ENCODE data around the gene FKBP2.

The FKBP2 gene

DNA sequence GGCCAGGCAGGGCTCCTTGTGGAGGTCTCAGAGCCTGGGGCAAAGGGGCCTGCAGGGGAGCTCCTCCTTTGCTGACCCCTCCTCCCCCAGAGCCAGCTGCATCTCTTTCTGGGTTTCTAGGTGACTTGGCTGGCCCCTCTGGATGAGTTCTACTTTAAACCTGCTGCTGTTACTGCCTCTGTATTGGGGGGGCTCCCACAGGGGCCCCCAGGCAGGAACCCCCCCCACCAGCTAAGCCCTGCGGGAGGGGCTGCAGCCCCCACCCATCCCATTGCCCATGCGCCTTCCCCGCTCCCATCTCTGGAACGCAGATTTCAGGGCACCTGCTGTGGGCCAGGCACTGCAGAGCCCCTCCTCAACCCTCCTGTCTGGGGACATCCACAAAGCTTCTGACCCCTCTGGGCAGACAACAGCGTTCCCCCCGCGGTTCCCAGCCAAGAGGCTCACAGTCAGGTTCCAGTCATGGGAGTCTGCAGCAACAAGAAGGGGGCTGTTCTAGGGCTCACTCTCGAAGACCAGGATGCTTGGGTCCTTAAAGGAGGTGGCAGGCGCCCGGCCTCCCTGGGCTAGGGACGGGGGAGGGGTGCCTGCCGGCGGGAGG is 9.6 kb downstream of the FKBP2 start:
- DNase-seq = no peak

DNA sequence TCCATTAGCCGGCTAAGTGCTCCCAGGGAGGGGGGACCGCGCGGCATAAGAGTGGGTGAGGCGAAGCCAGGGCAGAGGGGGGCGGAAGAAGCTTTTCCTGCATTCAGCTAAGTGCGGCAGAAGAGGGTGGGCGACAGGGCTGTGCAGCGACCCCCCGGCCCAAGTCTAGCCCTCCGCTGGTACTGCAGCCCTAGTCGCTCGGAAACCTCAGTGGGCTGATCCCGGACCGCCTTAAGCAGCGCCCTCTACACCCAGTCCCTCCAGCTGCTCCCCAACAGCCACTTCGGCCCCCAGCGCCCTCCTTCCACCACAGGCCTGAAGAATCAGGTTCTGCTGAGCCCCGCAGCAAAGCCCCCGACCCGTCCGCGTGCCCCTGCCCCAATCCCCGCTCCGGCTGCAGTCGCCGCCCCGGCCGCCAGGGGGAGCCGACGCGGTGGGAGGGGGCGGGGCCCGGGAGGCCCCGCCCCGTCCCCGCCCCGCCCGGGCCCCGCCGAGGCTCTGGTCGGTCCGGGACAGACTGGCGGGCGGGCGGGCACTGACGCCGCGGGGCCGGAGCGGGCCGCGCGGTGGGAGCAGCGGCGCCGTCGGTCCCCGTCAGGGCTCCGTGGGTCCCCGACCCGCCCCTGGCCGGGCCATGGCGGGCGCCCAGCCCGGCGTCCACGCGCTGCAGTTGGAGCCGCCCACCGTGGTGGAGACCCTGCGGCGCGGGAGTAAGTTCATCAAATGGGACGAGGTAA is 10.3 kb downstream of the FKBP2 start, which contains the start of gene PLCB3:
Gene PLCB3 (plus strand): TSS at position 515 of the 737 bp plus-strand sequence. CDS start 120 bp downstream, at position 635.
- DNase-seq = peak; percentile 48

DNA sequence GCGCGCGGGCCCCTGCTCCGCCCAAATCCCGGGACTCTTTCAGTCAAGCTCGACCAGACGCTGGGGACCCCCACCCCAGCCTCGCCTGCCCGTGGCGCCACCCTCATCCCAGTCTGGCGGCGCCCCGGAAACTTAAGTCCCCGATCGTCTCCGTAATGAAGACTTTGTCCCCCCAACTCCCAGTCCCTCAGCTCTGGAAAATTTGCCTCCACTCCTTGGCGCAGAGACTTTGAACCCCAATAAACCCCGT is 10.8 kb downstream of the FKBP2 start:
- DNase-seq = no peak

DNA sequence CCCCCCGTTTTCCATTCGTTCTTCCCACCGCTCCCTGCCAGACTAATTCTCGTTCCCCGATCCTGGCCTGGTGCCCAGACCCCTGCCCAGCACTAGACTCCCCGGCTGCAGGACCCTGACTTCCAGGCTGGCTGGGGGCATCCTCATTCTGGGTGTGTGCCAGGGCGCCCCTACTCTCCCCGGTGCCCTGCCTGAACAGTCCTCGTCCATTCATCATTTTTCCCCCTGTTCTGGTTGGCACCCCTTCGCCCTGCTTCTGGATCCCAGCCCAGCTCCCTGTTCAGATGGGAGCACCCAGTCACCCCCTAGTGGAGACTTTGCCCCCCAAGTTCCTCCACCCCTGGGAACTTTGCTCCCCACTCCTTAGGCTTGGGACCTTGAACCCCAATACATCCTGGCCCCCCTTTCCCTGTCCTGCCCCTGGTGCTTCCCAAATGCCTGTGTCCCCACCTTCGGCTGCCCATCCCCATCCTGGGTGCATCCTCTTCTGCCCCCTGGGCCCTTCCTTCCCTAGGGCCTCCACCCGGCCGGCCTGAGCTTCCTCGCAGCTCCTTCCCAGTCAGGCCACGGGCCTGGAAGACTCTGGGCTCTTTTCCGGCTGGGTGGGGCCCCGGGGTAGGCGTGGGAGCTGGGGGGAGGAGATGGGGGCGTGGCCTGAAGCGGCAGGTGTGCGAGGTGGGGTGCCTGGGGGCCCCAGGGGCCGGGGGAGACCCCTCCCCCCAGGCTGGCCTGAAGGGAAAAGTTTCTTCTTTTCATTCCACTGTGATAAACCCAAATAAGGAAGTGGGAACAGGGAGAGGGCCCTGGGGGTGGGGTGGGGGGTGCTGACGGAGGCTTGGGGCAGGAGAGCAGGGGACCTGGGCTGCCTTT is 11.3 kb downstream of the FKBP2 start:
- peak; percentile 55 for DNase-seq

DNA sequence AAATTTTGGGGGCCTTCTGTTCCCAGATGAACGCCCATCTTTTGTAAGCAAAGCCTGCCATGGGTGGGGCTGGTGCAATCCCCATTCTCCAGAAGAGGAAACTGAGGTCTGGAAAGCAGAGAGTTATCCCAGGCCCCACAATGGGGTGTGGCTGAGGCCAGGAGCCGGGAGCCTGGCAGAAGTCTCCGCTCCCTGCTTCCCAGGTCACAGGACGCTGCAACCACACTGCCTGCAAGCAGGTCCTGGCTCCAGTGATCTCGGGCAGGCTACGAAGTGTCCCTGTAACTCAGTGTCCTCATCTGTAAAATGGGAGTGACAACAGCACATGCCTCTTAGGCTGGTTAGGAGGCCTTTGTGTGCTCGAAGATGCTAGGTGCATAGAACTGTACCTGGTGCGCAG is 12.1 kb downstream of the FKBP2 start:
- DNase-seq = no peak

DNA sequence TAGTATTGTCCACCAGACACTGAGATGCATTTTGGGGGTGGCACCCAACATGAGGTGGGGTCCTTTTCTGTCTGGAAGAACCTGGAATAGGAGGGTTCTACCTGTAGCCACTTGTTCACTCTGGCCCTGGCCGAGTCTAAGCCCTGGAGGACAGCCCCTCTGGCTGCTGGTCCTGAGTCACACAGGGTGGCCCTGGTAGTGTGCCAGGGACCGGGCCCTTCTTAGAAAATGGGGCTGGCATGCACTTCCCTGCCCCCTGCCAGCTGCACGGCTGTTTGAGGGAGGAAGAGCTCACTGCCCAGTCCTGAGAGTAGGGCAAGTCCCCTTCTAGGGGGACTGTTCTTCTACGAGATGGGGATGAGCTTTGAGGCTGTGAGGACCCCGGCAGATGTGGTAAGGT is 12.6 kb downstream of the FKBP2 start:
- peak; percentile 67 for DNase-seq

DNA sequence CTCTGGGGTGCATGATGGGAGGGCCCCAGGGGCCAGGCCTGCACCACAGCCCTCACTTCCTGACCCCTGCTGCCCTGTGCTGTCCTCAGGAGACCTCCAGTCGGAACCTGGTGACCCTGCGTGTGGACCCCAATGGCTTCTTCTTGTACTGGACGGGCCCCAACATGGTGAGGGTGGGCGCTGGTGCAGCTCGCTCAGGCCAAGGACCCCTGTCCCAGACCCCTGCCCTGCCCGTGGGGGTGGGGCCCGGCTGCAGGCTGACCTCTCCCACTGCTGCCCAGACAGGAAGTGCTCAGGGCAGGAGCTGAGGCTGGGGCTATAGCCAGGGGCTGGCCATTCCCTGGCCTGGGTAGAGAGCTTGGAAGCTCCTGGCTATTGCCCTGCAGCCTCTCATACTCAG is 13.4 kb downstream of the FKBP2 start:
- DNase-seq = no peak

DNA sequence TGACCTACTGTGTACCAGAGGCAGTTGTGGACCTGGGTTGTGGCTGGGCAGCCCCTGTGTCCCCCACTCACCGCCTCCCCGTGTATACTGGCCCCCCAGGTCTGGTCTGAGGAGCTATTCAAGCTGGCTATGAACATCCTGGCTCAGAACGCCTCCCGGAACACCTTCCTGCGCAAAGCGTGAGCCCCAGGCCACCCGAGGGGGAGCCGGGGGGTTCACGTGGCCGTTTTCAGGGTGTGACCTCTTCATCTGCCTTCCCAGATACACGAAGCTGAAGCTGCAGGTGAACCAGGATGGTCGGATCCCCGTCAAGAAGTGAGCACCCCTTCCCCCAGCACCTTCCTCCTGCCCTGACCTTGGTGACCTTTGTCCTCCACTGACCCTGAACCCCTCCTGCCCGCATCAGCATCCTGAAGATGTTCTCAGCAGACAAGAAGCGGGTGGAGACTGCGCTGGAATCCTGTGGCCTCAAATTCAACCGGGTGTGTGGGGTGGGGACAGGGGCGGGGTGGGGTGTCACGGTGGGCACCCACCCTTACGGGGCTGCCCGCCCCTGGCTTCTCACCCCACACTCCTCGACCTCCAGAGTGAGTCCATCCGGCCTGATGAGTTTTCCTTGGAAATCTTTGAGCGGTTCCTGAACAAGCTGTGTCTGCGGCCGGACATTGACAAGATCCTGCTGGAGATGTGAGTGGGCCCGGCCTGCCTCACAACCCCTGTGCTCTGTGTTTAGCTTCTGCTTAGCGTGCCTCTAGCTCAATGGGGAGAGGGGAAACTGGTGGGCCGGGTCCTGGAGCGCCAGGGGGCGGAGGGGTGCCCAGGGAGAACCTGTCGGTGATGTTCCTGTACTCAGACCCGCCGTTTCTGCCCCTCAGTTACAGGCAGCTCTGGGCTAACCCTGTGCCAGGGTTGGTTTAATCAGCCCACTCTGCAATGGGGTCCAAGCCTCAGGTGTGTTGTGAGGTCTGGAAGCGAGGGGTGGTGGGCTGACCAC is 14.5 kb downstream of the FKBP2 start:
- no peak for DNase-seq

DNA sequence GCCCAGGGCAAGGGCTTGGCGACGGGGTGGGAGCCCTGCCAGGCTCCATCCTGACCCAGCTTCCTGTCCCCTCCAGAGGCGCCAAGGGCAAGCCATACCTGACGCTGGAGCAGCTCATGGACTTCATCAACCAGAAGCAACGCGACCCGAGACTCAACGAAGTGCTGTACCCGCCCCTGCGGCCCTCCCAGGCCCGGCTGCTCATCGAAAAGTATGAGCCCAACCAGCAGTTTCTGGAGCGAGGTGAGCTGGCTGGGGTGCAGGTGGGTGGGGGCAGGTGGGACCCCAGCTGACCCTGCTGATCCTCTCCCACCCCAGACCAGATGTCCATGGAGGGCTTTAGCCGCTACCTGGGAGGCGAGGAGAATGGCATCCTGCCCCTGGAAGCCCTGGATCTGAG is 15.4 kb downstream of the FKBP2 start:
- no peak for DNase-seq

DNA sequence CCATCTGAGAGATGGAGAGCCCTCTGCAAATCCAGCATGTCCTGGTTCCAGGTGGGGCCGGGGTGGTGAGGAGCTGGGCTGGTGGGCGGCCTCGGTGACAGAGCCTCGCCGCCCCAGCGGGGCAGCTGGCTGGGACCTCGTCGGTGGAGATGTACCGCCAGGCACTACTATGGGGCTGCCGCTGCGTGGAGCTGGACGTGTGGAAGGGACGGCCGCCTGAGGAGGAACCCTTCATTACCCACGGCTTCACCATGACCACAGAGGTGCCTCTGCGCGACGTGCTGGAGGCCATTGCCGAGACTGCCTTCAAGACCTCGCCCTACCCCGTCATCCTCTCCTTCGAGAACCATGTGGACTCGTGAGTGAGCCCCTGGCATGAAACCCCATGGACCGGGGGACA is 17.5 kb downstream of the FKBP2 start:
- DNase-seq = no peak

DNA sequence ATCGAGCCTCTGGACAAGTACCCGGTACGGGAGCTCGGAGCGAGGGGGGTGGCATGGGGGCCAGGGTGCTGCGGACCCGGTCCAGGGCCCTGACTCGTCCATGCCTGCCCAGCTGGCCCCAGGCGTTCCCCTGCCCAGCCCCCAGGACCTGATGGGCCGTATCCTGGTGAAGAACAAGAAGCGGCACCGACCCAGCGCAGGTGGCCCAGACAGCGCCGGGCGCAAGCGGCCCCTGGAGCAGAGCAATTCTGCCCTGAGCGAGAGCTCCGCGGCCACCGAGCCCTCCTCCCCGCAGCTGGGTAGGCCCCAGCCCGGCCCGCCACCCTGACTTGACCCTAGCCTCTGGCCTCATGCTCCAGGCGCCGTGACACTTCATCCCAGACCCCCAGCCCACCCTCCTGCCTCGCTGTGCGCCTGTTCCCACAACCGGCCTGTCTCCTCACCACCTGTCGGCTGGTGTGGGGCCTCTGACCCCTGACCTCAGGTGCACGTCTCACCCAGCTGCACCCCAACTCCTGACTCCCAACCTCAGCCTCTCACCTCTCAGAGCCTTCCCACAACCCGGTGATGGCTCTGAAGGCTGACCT is 18.1 kb downstream of the FKBP2 start:
- DNase-seq = no peak

DNA sequence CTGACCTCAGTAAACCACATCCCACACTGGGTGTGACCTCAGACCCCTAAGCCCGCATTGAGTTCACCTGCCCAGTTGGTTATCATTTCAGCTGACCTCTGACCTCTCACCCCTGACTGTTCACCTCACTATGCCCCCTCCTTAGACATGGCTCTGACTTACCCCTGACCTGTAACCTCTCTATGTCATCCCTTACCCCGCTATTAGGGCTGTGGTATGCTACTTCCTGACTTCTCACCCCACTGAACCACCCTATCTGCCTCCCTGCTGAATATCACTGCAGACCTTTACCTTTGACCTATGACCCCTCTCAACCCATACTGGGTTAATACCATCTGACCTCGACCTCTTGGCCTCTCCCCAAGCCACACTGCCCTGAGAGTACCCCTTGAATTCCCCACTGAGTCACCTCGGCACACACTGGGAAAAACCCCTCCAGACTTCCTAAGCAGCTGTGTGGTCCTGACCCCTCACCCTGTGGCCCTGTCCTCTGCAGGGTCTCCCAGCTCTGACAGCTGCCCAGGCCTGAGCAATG is 18.7 kb downstream of the FKBP2 start:
- DNase-seq = no peak

DNA sequence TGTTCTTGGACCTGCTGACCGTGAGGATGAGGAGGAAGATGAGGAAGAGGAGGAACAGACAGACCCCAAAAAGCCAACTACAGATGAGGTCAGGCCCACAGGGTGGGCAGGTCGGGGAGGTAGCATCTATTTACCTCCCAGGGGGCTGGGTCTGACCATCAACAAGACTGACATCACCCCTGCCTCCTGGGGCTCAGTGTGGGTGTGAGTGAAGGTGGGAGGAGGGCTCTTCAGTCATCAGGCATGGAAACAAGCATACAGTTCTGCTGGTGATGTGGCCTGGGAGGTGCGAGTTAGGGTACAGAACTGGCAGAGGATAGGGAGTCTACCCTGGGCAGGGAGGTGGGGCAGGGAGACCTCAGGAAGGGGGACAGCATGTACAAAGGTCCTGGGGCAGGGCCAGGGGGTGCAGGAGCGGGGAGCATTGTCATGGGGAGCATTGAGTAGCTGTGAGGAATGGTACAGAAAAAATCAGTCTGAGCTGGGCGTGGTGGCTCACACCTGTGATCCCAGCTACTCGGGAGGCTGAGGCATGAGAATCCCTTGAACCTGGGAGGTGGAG is 19.3 kb downstream of the FKBP2 start:
- DNase-seq = no peak

DNA sequence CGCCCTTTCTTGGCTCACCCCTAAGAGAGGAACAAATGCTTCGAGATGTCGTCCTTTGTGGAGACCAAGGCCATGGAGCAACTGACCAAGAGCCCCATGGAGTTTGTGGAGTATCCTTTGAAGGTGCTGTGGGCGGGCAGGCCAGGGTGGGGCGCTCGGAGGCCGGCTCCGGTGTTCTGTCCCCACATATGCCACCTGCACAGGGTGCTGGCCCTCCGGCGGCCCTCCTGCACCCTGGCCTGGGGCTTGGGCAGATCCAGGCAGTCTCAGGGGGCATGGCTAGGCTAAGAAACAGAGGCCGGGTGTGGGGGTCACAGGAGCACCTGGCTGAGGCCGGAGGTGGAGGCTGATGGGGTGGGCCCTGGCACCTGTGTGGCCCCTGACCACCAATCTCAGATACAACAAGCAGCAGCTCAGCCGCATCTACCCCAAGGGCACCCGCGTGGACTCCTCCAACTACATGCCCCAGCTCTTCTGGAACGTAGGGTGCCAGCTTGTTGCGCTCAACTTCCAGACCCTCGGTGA is 20.7 kb downstream of the FKBP2 start:
- no peak for DNase-seq

DNA sequence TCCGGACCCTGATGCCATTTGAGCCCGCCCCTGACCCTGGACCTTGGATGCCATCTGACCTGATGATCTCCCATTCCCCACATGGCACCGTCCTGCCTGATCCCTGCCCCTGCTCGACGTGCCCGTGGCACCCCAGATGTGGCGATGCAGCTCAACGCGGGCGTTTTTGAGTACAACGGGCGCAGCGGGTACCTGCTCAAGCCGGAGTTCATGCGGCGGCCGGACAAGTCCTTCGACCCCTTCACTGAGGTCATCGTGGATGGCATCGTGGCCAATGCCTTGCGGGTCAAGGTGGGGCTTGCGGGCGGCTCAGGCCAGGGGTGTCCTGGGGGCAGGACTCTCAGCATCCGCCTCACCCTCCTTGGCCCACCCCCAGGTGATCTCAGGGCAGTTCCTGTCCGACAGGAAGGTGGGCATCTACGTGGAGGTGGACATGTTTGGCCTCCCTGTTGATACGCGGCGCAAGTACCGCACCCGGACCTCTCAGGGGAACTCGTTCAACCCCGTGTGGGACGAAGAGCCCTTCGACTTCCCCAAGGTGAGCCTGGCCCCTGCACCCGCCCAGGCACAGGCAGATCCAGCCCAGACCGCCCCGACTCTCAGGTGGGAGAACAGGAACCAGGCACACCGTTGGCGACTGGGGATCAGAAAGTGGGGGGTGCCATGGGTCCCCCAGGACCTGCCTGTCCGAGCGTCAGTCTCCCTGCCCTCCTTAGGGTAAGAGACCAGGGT is 21.5 kb downstream of the FKBP2 start:
- no peak for DNase-seq

DNA sequence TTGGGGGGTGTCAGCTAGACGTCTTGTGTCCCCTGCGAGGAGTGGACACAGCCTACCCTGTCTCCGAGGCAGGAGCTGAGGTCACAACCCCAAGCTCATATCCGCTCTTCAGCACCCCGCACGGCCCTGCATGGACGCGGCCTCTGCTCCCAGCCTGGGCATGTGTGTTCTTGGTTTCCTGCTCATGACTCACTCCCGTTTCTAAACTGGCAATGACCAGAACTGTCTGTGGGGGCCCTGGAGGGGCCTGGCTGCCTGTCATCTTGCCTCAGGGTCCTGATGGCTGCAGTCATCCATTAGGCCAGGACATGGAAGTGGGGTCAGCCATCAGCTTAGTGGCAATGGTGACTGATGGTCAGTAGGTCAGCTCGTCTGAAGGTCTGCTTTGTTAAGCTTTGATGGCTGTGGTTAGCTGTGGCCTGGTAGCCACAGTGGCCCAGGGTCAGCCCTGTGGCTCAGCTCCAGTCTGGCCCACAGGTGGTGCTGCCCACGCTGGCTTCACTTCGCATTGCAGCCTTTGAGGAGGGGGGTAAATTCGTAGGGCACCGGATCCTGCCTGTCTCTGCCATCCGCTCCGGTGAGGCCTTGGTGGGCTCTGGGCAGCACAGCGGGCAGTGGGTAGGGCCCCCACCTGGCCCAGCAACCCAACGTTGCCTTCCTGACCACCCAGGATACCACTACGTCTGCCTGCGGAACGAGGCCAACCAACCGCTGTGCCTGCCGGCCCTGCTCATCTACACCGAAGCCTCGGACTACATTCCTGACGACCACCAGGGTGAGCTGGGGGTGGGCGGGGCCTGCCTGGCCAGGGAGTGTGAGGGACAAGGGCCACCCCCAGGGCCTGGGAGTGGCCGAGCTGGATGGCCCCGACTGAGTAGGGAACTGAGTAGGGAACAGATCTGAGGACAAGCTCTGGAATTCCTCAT is 22.4 kb downstream of the FKBP2 start:
- no peak for DNase-seq

DNA sequence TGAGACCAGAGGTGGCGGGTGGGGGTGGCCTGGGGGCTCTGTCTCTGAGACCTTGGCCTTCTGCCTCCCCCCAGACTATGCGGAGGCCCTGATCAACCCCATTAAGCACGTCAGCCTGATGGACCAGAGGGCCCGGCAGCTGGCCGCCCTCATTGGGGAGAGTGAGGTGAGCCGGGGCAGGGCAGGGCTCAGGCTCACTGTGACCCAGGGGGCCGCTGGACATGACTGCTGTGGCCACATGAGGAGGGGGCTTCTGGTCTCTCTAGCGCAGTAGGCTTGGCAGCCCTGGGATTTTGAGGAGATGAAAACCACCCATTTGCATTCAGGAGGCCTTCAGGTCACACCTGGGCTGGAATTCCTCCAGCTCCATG is 23.0 kb downstream of the FKBP2 start:
- DNase-seq = no peak

DNA sequence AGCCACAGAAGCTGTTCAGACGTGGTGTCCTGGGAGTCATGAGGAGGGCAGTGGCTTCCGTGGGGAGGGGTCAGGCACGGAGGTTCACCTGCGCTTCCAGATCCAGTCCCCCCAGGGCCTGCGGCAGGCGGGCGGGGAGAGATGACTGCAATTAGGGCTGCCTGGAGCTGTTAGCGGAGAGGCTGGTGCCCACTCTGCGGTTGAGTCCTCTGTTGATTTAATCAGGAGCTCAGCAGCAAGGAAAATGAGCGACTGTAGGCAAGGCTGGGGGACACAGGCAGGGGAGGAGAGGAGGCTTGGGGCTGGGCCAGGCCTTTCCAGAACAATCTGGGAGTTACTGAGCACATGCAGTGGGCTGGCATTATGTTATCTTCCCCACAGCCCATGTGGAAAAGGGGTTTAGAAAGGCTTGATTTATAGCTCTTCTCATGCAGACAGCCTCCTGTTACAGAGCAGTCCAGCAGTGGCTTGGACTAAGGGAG is 23.5 kb downstream of the FKBP2 start:
- DNase-seq = no peak

Data from hematopoietic multipotent progenitor cell treated with erythropoietin and hydrocortisone succinate and interleukin-3 and kit ligand, for 8 days (in vitro differentiated cells).